Heart left ventricle (tissue), 13 donors: ENCODE measurements around the gene STAP2.

Experiments used
- POLR2A ChIP-seq, 2 donors: fragments of 450-650 bp; IDR thresholded peaks; one replicate each; pipeline ENCODE4 v1.6.1; 2017; ENCODE audit warnings: antibody characterized with exemption in 2 of 2, mild to moderate bottlenecking in 2 of 2, moderate library complexity in 2 of 2
- TF ChIP-seq, protein P1 (sequence below), 12 donors: fragments of 200-600 bp; sonication (generic) in 4 of 12; IDR thresholded peaks; one replicate each; pipeline versions ENCODE4 v1.5.0 to v1.8.0; 2018 to 2022; ENCODE audit warnings: antibody characterized with exemption in 12 of 12, mild to moderate bottlenecking in 5 of 12
- donor health status: ischemic (EF 13 %, LVEDD 7.1; RV severe dilation, severe dysfunction).
- donor health status: DM: no; HTN: yes; CAD: no.
- donor health status: DM: no; HTN: no; CAD: no.
- donor health status: ischemic (EF 25% LVEDD 6.9; RV normal size, moderate dysfunction).
- donor health status: ischemic (EF 25% LVEDD 5.7; RV mildly dilated, moderate dysfunction).
- donor health status: ischemic (EF 35%, LVEDD 5.7; RV mildly dilated, moderate dysfunction).
- donor health status: nonischemic (EF 11% LVEDD 7.7; RV severe dilation, severe dysfunction).
- donor health status: DM: yes; HTN: yes; CAD: no.
- donor health status: PGD.
- donor health status: ischemic (EF 29% LVEDD 5.4; RV normal size, mild dysfunction).
- donor health status: nonischemic (EF 23%, LVEDD 6.1; RV moderate dilation, normal function).

DNA sequence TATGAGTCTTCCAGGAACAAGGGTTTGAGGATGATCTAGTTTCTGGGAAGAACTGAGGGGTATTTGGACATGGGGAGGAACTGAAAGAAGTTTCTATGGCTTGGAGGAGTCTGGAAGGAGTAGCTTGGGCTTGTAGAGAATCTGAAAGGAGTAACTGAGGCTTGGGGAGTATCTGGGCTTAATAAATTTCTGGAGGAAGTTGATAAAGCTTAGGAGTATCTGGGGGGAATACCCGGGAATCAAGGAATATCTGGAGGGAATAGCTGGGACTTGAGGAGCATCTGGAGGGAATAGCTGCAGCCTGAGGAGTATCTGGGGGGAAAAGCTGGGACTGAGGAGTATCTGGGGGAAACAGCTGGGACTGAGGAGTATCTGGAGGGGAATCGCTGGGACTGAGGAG lies 18.2 kb downstream of the STAP2 start:
- TF ChIP-seq, protein P1, sequence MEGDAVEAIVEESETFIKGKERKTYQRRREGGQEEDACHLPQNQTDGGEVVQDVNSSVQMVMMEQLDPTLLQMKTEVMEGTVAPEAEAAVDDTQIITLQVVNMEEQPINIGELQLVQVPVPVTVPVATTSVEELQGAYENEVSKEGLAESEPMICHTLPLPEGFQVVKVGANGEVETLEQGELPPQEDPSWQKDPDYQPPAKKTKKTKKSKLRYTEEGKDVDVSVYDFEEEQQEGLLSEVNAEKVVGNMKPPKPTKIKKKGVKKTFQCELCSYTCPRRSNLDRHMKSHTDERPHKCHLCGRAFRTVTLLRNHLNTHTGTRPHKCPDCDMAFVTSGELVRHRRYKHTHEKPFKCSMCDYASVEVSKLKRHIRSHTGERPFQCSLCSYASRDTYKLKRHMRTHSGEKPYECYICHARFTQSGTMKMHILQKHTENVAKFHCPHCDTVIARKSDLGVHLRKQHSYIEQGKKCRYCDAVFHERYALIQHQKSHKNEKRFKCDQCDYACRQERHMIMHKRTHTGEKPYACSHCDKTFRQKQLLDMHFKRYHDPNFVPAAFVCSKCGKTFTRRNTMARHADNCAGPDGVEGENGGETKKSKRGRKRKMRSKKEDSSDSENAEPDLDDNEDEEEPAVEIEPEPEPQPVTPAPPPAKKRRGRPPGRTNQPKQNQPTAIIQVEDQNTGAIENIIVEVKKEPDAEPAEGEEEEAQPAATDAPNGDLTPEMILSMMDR (IDR thresholded peaks at IDR 0.05) = no peak
- no peak for TF ChIP-seq POLR2A (IDR thresholded peaks at IDR 0.05)
